ENCODE measurements around the gene KCNQ5.

Gene KCNQ5

DNA sequence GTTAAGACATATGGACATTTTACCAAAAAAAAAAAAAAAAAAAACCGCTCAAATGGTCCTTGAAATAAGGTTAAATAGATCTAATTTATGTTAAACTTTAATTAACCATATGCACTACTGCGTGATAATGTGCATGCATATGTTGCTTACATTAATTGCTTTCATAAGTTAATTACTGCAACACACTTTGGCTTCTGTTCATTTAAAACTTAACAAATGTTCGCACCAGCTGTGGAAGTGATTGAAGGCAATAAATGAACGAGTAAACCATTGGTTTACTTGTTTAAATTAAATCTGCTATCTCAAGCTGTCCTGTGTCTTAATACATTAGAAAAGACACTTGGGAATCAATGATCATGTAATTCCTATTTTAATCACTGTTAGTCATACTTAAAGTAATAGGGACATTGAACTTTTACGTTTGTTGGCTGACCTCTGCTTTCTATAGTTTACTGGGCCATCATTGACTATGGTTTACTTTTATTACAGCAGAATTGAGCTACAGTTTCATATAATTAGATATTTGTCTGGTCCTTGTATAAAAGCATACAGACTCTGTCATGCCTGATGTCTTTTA, 308.8 kb downstream of the KCNQ5 start:
- no peaks in the 10 kb centered on the region for H3F3A ChIP-seq (ENCODE audit: insufficient read depth, low read length)
- H3K4me2 ChIP-seq (ENCODE audit: low read length): no peak overlapping the region
- no peaks in the 10 kb centered on the region for H3K27me3 ChIP-seq (ENCODE audit: insufficient read depth, low read length)
- H3K4me3 ChIP-seq (ENCODE audit: low read depth, low read length, poor library complexity, severe bottlenecking): no peak overlapping the region
- no peaks in the 10 kb centered on the region for H3K9me3 ChIP-seq (ENCODE audit: low read length)
- no peaks in the 10 kb centered on the region for H3K9me2 ChIP-seq (ENCODE audit: low read depth, low read length)
- no peaks in the 10 kb centered on the region for H4K20me1 ChIP-seq (ENCODE audit: insufficient read depth, low read length)
- H3K4me1 ChIP-seq (ENCODE audit: insufficient read depth, low read length, severe bottlenecking): no peaks in the 10 kb centered on the region
- H3K27ac ChIP-seq (ENCODE audit: low read depth, low read length, poor library complexity, severe bottlenecking): no peak overlapping the region
- no peaks in the 10 kb centered on the region; the same call in 1 of the 2 replicates for H3K79me2 ChIP-seq (ENCODE audit: insufficient read depth, low read length)
- no peak overlapping the region for H2AFZ ChIP-seq (ENCODE audit: low read length)
- no peak overlapping the region for H3K9ac ChIP-seq (ENCODE audit: low read length)
- no peaks in the 10 kb centered on the region for H3K36me3 ChIP-seq (ENCODE audit: insufficient read depth, low read length)
- TF ChIP-seq EZH2 (IDR thresholded peaks at IDR 0.05; ENCODE audit: borderline replicate concordance, low read length) (no peak), CTCF (IDR thresholded peaks at IDR 0.05; ENCODE audit: low read length) (no peak)

DNA sequence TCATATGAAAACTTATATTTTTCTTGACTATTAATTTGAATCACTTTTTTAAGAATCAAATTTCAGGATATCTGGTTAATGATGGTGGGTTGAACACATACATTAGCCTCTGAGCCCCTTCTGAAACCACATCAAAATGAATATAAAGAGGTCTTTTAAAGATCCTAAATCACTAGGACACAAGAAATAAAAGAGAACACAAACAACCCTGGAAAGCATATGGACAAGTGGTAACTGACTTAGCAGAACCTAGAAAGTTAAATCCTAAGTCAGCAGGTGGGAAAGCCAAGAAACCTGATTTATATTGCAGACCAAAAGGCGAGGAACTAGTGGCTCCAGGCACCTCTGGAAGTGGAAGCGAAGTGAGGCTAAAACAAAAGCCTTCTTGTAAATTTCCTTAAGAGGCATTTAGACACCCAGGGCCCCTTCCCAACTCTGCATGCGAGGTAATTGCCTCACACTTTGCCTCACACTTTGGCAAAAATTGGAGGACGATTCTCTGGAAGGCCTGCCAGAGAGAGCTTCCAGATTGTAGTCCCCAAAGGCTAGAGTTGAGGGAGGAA, 309.5 kb downstream of the KCNQ5 start:
- Histone ChIP-seq H3F3A (ENCODE audit: insufficient read depth, low read length) (no peaks in the 10 kb centered on the region), H3K79me2 (ENCODE audit: insufficient read depth, low read length) (no peaks in the 10 kb centered on the region; the same call in 1 of the 2 replicates), H2AFZ (ENCODE audit: low read length) (no peak overlapping the region), H3K27me3 (ENCODE audit: insufficient read depth, low read length) (no peaks in the 10 kb centered on the region), H3K4me2 (ENCODE audit: low read length) (no peak overlapping the region), H3K9ac (ENCODE audit: low read length) (no peak overlapping the region), H3K9me2 (ENCODE audit: low read depth, low read length) (no peaks in the 10 kb centered on the region), H3K9me3 (ENCODE audit: low read length) (no peaks in the 10 kb centered on the region), H4K20me1 (ENCODE audit: insufficient read depth, low read length) (no peaks in the 10 kb centered on the region), H3K4me1 (ENCODE audit: insufficient read depth, low read length, severe bottlenecking) (no peaks in the 10 kb centered on the region), H3K27ac (ENCODE audit: low read depth, low read length, poor library complexity, severe bottlenecking) (no peak overlapping the region), H3K36me3 (ENCODE audit: insufficient read depth, low read length) (no peaks in the 10 kb centered on the region), H3K4me3 (ENCODE audit: low read depth, low read length, poor library complexity, severe bottlenecking) (no peak overlapping the region)
- no peak for TF ChIP-seq CTCF (IDR thresholded peaks at IDR 0.05; ENCODE audit: low read length)
- no peak for TF ChIP-seq EZH2 (IDR thresholded peaks at IDR 0.05; ENCODE audit: borderline replicate concordance, low read length)

DNA sequence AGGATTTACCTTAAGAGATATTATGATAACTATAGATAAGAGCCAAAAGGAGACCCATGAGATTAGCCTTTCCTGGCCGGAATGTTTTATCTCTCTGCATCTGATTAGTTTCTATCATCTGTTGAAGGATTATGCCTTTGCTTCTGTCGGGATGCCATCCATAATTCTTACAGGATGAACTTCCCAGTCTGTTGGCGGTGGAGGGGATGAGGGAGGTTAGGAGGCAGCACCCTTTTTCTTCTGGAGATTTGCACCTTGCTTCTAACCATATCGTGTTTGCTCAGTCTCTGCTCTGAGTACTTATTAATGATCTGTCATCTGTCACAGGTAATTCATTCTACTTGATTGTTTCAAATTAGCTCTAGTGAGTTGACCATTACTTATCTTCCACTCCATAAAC, 311.4 kb downstream of the KCNQ5 start:
- Histone ChIP-seq H4K20me1 (ENCODE audit: insufficient read depth, low read length) (no peaks in the 10 kb centered on the region), H3K9ac (ENCODE audit: low read length) (no peak overlapping the region), H3K4me3 (ENCODE audit: low read depth, low read length, poor library complexity, severe bottlenecking) (no peak overlapping the region), H3K9me2 (ENCODE audit: low read depth, low read length) (no peaks in the 10 kb centered on the region), H3K9me3 (ENCODE audit: low read length) (no peaks in the 10 kb centered on the region), H3K36me3 (ENCODE audit: insufficient read depth, low read length) (no peaks in the 10 kb centered on the region), H3K79me2 (ENCODE audit: insufficient read depth, low read length) (no peaks in the 10 kb centered on the region; the same call in 1 of the 2 replicates), H3K4me2 (ENCODE audit: low read length) (no peak overlapping the region), H3K27ac (ENCODE audit: low read depth, low read length, poor library complexity, severe bottlenecking) (no peak overlapping the region), H3K4me1 (ENCODE audit: insufficient read depth, low read length, severe bottlenecking) (no peaks in the 10 kb centered on the region), H3K27me3 (ENCODE audit: insufficient read depth, low read length) (no peaks in the 10 kb centered on the region), H3F3A (ENCODE audit: insufficient read depth, low read length) (no peaks in the 10 kb centered on the region), H2AFZ (ENCODE audit: low read length) (no peak overlapping the region)
- TF ChIP-seq EZH2 (IDR thresholded peaks at IDR 0.05; ENCODE audit: borderline replicate concordance, low read length) (no peak), CTCF (IDR thresholded peaks at IDR 0.05; ENCODE audit: low read length) (no peak)
